ENCODE data around the gene SPINT4. TPM values are rescaled to one million over a fixed set of nuclear protein-coding genes. Genes with fewer than 3 reads are reported as not detected.

SPINT4 gene
- total and polyA plus RNA-seq, 4 donors, result not detected

DNA sequence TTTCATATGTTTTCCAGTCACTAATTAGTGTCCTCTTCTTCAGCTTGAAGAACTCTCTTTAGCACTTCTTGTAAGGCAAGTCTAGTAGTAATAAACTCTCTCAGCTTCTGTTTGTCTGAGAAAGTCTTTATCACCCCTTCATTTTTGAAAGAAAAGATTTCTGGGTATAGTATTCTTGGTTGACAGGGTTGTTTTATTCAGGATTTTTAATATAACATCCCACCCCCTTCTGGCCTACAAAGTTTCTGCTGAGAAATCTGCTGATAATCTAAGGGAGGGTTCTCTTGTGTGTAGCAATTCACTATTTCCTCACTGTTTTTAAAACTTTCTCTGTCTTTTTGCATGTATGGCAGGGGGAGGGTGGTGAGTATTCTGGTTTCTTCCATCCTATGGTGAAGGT lies 42.5 kb upstream of the SPINT4 start:
- Histone ChIP-seq H3K4me1 (ENCODE audit: control insufficient read depth in 4 of 4, insufficient read depth in 4 of 4, low read length in 3 of 4) (no peaks in the 10 kb centered on the region), H3K27ac (ENCODE audit: low read depth in 1 of 2, low read length in 2 of 2) (no peak overlapping the region), H3K9ac (ENCODE audit: low read depth in 1 of 2, low read length in 2 of 2) (no peak overlapping the region), H3K36me3 (ENCODE audit: control insufficient read depth in 4 of 4, insufficient read depth in 3 of 4, low read depth in 1 of 4, low read length in 3 of 4) (no peaks in the 10 kb centered on the region), H3K9me3 (ENCODE audit: control insufficient read depth in 4 of 4, low read length in 3 of 4) (peaks cover 4 to 32% (median 12%) of the 10 kb centered on the region in 4 donors), H3K4me3 (ENCODE audit: low read depth in 1 of 3, low read length in 3 of 3) (no peak overlapping the region), H3K27me3 (ENCODE audit: control insufficient read depth in 4 of 4, insufficient read depth in 4 of 4, low read length in 3 of 4) (peaks cover 0 to 8% (median 0%) of the 10 kb centered on the region in 4 donors)
- DNase-seq (ENCODE audit: low spot score), result no peak
- TF ChIP-seq, protein P1, sequence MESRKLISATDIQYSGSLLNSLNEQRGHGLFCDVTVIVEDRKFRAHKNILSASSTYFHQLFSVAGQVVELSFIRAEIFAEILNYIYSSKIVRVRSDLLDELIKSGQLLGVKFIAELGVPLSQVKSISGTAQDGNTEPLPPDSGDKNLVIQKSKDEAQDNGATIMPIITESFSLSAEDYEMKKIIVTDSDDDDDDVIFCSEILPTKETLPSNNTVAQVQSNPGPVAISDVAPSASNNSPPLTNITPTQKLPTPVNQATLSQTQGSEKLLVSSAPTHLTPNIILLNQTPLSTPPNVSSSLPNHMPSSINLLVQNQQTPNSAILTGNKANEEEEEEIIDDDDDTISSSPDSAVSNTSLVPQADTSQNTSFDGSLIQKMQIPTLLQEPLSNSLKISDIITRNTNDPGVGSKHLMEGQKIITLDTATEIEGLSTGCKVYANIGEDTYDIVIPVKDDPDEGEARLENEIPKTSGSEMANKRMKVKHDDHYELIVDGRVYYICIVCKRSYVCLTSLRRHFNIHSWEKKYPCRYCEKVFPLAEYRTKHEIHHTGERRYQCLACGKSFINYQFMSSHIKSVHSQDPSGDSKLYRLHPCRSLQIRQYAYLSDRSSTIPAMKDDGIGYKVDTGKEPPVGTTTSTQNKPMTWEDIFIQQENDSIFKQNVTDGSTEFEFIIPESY (IDR thresholded peaks at IDR 0.05), result no peak
- TF ChIP-seq YY1 (IDR thresholded peaks at IDR 0.05) (no peak), SP1 (IDR thresholded peaks at IDR 0.05) (no peak), TAF1 (conservative IDR thresholded peaks at IDR 0.05) (no peak), RAD21 (IDR thresholded peaks at IDR 0.05) (no peak), HNF4A (conservative IDR thresholded peaks at IDR 0.05) (no peak), GABPA (IDR thresholded peaks at IDR 0.05 in 1 of 2, conservative IDR thresholded peaks at IDR 0.05 in 1 of 2) (no peak), EGR1 (IDR thresholded peaks at IDR 0.05; ENCODE audit: low read depth in 2 of 2) (no peak), JUND (IDR thresholded peaks at IDR 0.05) (no peak), HNF4G (IDR thresholded peaks at IDR 0.05) (no peak), NR2F2 (IDR thresholded peaks at IDR 0.05) (no peak)
- TF ChIP-seq, protein P2, sequence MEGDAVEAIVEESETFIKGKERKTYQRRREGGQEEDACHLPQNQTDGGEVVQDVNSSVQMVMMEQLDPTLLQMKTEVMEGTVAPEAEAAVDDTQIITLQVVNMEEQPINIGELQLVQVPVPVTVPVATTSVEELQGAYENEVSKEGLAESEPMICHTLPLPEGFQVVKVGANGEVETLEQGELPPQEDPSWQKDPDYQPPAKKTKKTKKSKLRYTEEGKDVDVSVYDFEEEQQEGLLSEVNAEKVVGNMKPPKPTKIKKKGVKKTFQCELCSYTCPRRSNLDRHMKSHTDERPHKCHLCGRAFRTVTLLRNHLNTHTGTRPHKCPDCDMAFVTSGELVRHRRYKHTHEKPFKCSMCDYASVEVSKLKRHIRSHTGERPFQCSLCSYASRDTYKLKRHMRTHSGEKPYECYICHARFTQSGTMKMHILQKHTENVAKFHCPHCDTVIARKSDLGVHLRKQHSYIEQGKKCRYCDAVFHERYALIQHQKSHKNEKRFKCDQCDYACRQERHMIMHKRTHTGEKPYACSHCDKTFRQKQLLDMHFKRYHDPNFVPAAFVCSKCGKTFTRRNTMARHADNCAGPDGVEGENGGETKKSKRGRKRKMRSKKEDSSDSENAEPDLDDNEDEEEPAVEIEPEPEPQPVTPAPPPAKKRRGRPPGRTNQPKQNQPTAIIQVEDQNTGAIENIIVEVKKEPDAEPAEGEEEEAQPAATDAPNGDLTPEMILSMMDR (IDR thresholded peaks at IDR 0.05; ENCODE audit: low read depth, low read length, missing input control), result no peak
- TF ChIP-seq, protein P3, sequence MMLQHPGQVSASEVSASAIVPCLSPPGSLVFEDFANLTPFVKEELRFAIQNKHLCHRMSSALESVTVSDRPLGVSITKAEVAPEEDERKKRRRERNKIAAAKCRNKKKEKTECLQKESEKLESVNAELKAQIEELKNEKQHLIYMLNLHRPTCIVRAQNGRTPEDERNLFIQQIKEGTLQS (IDR thresholded peaks at IDR 0.05), result no peak
- TF ChIP-seq, protein P4, sequence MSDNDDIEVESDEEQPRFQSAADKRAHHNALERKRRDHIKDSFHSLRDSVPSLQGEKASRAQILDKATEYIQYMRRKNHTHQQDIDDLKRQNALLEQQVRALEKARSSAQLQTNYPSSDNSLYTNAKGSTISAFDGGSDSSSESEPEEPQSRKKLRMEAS (IDR thresholded peaks at IDR 0.05), result no peak
- TF ChIP-seq, protein P5, sequence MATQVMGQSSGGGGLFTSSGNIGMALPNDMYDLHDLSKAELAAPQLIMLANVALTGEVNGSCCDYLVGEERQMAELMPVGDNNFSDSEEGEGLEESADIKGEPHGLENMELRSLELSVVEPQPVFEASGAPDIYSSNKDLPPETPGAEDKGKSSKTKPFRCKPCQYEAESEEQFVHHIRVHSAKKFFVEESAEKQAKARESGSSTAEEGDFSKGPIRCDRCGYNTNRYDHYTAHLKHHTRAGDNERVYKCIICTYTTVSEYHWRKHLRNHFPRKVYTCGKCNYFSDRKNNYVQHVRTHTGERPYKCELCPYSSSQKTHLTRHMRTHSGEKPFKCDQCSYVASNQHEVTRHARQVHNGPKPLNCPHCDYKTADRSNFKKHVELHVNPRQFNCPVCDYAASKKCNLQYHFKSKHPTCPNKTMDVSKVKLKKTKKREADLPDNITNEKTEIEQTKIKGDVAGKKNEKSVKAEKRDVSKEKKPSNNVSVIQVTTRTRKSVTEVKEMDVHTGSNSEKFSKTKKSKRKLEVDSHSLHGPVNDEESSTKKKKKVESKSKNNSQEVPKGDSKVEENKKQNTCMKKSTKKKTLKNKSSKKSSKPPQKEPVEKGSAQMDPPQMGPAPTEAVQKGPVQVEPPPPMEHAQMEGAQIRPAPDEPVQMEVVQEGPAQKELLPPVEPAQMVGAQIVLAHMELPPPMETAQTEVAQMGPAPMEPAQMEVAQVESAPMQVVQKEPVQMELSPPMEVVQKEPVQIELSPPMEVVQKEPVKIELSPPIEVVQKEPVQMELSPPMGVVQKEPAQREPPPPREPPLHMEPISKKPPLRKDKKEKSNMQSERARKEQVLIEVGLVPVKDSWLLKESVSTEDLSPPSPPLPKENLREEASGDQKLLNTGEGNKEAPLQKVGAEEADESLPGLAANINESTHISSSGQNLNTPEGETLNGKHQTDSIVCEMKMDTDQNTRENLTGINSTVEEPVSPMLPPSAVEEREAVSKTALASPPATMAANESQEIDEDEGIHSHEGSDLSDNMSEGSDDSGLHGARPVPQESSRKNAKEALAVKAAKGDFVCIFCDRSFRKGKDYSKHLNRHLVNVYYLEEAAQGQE (IDR thresholded peaks at IDR 0.05), result no peak

DNA sequence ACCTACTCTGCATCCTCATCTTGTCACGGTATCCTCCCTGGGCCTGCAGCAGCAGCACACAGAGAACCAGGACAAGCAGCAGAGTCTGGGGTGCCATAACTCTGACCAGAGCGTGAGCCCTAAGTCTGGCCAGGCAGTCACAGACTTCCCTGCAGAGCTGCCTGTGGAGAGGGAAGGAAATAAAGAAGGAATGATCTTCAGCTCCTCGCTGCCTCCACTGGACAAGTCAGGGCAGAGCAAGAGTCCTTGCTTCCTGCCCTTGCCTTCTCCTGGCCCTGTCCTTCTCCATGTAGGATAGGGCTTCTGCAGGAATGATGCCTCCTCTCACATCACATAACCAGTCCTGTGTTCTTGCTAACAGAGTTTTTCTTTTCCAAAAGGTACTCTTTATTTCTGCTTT lies 36.3 kb upstream of the SPINT4 start:
- 52% methylated on average over 3 of the region's 3 CpGs for WGBS
- DNase-seq (ENCODE audit: low spot score), result no peak
- H3K9ac ChIP-seq (ENCODE audit: low read depth in 1 of 2, low read length in 2 of 2), result no peak overlapping the region
- TF ChIP-seq, protein P5 (IDR thresholded peaks at IDR 0.05), result no peak
- no peak for TF ChIP-seq FOXA2 (IDR thresholded peaks at IDR 0.05)
- TF ChIP-seq, protein P1 (IDR thresholded peaks at IDR 0.05), result no peak
- TF ChIP-seq, protein P4 (IDR thresholded peaks at IDR 0.05), result no peak
- no peak for TF ChIP-seq RAD21 (IDR thresholded peaks at IDR 0.05)
- no peak for TF ChIP-seq RXRA (IDR thresholded peaks at IDR 0.05)
- TF ChIP-seq SP1 (IDR thresholded peaks at IDR 0.05), result no peak
- no peak for TF ChIP-seq NR2F2 (IDR thresholded peaks at IDR 0.05)
- no peak for TF ChIP-seq EGR1 (IDR thresholded peaks at IDR 0.05; ENCODE audit: low read depth in 2 of 2)
- TF ChIP-seq, protein P3 (IDR thresholded peaks at IDR 0.05), result no peak

More for the DNA sequence above, 36.3 kb upstream of the SPINT4 start:
- Histone ChIP-seq H3K9me3 (ENCODE audit: control insufficient read depth in 4 of 4, low read length in 3 of 4) (peaks cover 0 to under 1% (median 0%) of the 10 kb centered on the region in 4 donors), H3K36me3 (ENCODE audit: control insufficient read depth in 4 of 4, insufficient read depth in 3 of 4, low read depth in 1 of 4, low read length in 3 of 4) (no peaks in the 10 kb centered on the region), H3K27ac (ENCODE audit: low read depth in 1 of 2, low read length in 2 of 2) (no peak overlapping the region), H3K27me3 (ENCODE audit: control insufficient read depth in 4 of 4, insufficient read depth in 4 of 4, low read length in 3 of 4) (no peaks in the 10 kb centered on the region), H3K4me1 (ENCODE audit: control insufficient read depth in 4 of 4, insufficient read depth in 4 of 4, low read length in 3 of 4) (no peaks in the 10 kb centered on the region), H3K4me3 (ENCODE audit: low read depth in 1 of 3, low read length in 3 of 3) (no peak overlapping the region)
